ENCODE data around the gene NOP9.

Gene NOP9

GRCh38 chr14:24342889-24343288 is 43.2 kb downstream of the NOP9 start:
- TF ChIP-seq EZH2 (IDR thresholded peaks at IDR 0.05; ENCODE audit: borderline replicate concordance, low read depth, low read length, severe bottlenecking) = no peak
- TF ChIP-seq CTCF (IDR thresholded peaks at IDR 0.05; ENCODE audit: borderline replicate concordance, extremely low read depth, low read length, poor library complexity, severe bottlenecking) = no peak
- Histone ChIP-seq H3K27ac (ENCODE audit: low read length) (no peak overlapping the region), H3K27me3 (ENCODE audit: insufficient read depth, low read length, poor library complexity) (peaks cover 32% of the 10 kb centered on the region), H2AFZ (ENCODE audit: low read depth, low read length) (no peak overlapping the region), H3K36me3 (ENCODE audit: insufficient read depth, low read length) (no peaks in the 10 kb centered on the region), H3K79me2 (ENCODE audit: insufficient read depth, low read length) (no peaks in the 10 kb centered on the region), H3K4me1 (ENCODE audit: insufficient read depth, low read length) (no peaks in the 10 kb centered on the region), H3K4me2 (ENCODE audit: insufficient read depth, low read length) (no peak overlapping the region), H4K20me1 (ENCODE audit: insufficient read depth, low read length) (no peaks in the 10 kb centered on the region), H3K9me3 (ENCODE audit: insufficient read depth, low read length, severe bottlenecking) (no peaks in the 10 kb centered on the region), H3K4me3 (ENCODE audit: low read depth in 1 of 2, low read length in 2 of 2) (no peak overlapping the region), H3K9ac (ENCODE audit: low read depth, low read length) (no peak overlapping the region)
- DNase-seq = no peak
- no peak for ATAC-seq (ENCODE audit: insufficient read depth, low read depth)

GRCh38 chr14:24343795-24344660 is 44.4 kb downstream of the NOP9 start:
- Histone ChIP-seq H3K9ac (ENCODE audit: low read depth, low read length) (no peak overlapping the region), H2AFZ (ENCODE audit: low read depth, low read length) (no peak overlapping the region), H3K36me3 (ENCODE audit: insufficient read depth, low read length) (no peaks in the 10 kb centered on the region), H4K20me1 (ENCODE audit: insufficient read depth, low read length) (no peaks in the 10 kb centered on the region), H3K79me2 (ENCODE audit: insufficient read depth, low read length) (no peaks in the 10 kb centered on the region), H3K27me3 (ENCODE audit: insufficient read depth, low read length, poor library complexity) (peaks cover 32% of the 10 kb centered on the region), H3K4me1 (ENCODE audit: insufficient read depth, low read length) (no peaks in the 10 kb centered on the region), H3K4me3 (ENCODE audit: low read depth in 1 of 2, low read length in 2 of 2) (no peak overlapping the region), H3K4me2 (ENCODE audit: insufficient read depth, low read length) (no peak overlapping the region), H3K9me3 (ENCODE audit: insufficient read depth, low read length, severe bottlenecking) (no peaks in the 10 kb centered on the region), H3K27ac (ENCODE audit: low read length) (no peak overlapping the region)
- ATAC-seq (ENCODE audit: insufficient read depth, low read depth) (no peak), DNase-seq (no peak)
- TF ChIP-seq CTCF (IDR thresholded peaks at IDR 0.05; ENCODE audit: borderline replicate concordance, extremely low read depth, low read length, poor library complexity, severe bottlenecking) = no peak
- no peak for TF ChIP-seq EZH2 (IDR thresholded peaks at IDR 0.05; ENCODE audit: borderline replicate concordance, low read depth, low read length, severe bottlenecking)

DNA sequence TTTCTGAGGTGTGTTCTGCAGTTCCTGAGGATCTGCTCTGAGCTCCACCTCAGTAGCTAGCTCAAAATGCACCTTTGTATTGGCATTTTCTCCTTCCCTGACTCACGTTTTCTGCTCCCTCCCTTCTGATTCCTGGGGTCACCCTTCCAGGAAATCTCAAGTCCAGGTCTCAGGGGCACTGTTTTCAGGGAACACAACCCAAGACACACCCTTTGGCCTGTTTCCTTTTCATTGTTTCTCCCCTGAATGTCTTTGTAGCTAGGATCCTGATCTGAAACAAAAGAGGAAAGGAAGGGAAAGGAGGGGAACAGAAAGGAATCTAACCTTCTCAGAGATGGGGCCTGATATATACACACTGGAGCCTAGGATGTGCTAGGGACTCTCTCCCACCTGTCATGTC is 47.5 kb downstream of the NOP9 start:
- TF ChIP-seq EZH2 (IDR thresholded peaks at IDR 0.05; ENCODE audit: borderline replicate concordance, low read depth, low read length, severe bottlenecking) (no peak), CTCF (IDR thresholded peaks at IDR 0.05; ENCODE audit: borderline replicate concordance, extremely low read depth, low read length, poor library complexity, severe bottlenecking) (no peak)
- Histone ChIP-seq H4K20me1 (ENCODE audit: insufficient read depth, low read length) (no peaks in the 10 kb centered on the region), H3K79me2 (ENCODE audit: insufficient read depth, low read length) (no peaks in the 10 kb centered on the region), H3K27me3 (ENCODE audit: insufficient read depth, low read length, poor library complexity) (peaks cover 13% of the 10 kb centered on the region), H3K9ac (ENCODE audit: low read depth, low read length) (no peak overlapping the region), H3K36me3 (ENCODE audit: insufficient read depth, low read length) (no peaks in the 10 kb centered on the region), H3K9me3 (ENCODE audit: insufficient read depth, low read length, severe bottlenecking) (no peaks in the 10 kb centered on the region), H3K27ac (ENCODE audit: low read length) (no peak overlapping the region), H3K4me3 (ENCODE audit: low read depth in 1 of 2, low read length in 2 of 2) (no peak overlapping the region), H3K4me1 (ENCODE audit: insufficient read depth, low read length) (no peaks in the 10 kb centered on the region), H2AFZ (ENCODE audit: low read depth, low read length) (no peak overlapping the region), H3K4me2 (ENCODE audit: insufficient read depth, low read length) (no peak overlapping the region)
- no peak for DNase-seq
- no peak for ATAC-seq (ENCODE audit: insufficient read depth, low read depth)
